Effector memory CD8-positive, alpha-beta T cell (primary cell): ENCODE results near the gene OR5W2.
"Not testable (repeated sequence)": the region's sequence is repeated elsewhere in the genome, so short reads cannot be mapped to it uniquely, and the experiment has no call there.

Experiments
- ATAC-seq: fragments of 150-1000 bp; cut with Tn5 transposase; replicated peaks from 2 replicates; pipeline ENCODE4 v1.10.0; 2021; ENCODE audit warnings: mild to moderate bottlenecking, moderate library complexity
- DNase-seq, 3 experiments: peaks; one replicate each; pipeline ENCODE4 v3.0.0; 2021
- H3K27ac Mint-ChIP-seq, 2 donors: one replicate each; pipeline ENCODE4 v1.8.0; 2022; ENCODE audit warnings: mild to moderate bottlenecking in 2 of 2, mixed read lengths in 2 of 2, moderate library complexity in 2 of 2
- H3K27me3 Mint-ChIP-seq, 2 donors: one replicate each; pipeline ENCODE4 v1.8.0; 2022; ENCODE audit warnings: mixed read lengths in 2 of 2
- H3K36me3 Mint-ChIP-seq: one replicate; pipeline ENCODE4 v1.8.0; 2022; ENCODE audit warnings: mild to moderate bottlenecking, moderate library complexity, mixed read lengths; ENCODE audit not compliant: insufficient read depth
- H3K4me1 Mint-ChIP-seq, 2 donors: one replicate each; pipeline ENCODE4 v1.8.0; 2022; ENCODE audit warnings: low read depth in 2 of 2, mixed read lengths in 2 of 2
- H3K4me3 Mint-ChIP-seq, 2 donors: one replicate each; pipeline ENCODE4 v1.8.0; 2022; ENCODE audit warnings: mild to moderate bottlenecking in 2 of 2, mixed read lengths in 2 of 2, moderate library complexity in 2 of 2
- H3K9me3 Mint-ChIP-seq, 2 donors: one replicate each; pipeline ENCODE4 v1.8.0; 2022; ENCODE audit warnings: mixed read lengths in 2 of 2
- total RNA-seq, 9 experiments: gene quantifications; one replicate each; lab custom pipeline; 2026; lab: John Stamatoyannopoulos, UW

Gene OR5W2
- 0 reads per million in 9 experiments for total RNA-seq

DNA sequence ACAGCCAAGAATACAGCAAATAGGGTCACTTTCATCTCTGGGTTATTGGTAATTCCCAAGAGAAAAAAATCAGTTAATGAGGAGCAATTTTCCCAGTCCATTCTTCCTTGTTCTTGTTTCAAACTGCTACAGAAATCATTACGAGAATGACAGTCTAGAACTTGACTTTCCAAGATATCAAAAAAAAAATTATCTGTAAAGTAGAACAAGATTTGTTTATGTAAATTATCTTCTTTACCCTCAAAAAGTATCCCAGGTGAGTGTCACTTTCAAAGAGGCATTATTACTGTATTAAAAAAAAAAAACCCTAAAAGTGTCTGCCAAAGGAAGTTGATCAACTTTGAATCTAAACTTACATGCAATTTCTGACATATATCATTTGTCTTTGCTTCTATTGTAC lies at the start of gene OR5W2:
Gene OR5W2 (minus strand): TSS at position 101 of the 400 bp plus-strand sequence. CDS start 0 bp downstream, at position 101.
- Mint-ChIP-seq H3K4me1 (no peaks in the 10 kb centered on the region), H3K9me3 (peaks cover 4 to 8% of the 10 kb centered on the region in 2 donors), H3K4me3 (no peak within 1 kb of the TSS), H3K36me3 (no peaks in the 10 kb centered on the region), H3K27me3 (no peaks in the 10 kb centered on the region), H3K27ac (no peak within 1 kb of the TSS)
- no peak for DNase-seq
- ATAC-seq = no peak

DNA sequence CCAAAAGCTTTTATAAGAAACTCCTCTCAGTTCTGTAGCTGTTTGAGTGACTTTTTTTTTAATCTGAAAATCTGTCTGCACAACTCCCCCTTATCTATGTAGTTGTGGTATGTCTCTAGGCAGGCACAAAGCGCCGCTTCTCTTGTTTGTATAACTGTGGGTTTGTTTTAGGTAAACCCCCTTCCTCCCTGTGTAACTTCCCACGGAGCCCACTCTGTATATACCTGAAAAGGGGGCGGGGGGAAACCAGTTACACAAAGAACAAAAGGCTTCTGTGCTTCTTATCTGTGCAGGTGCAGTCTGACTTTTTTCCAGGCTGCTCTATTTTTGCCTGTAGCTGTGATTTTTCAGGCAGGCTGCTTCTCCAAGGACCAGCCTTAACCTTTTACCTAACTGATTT lies 42.1 kb upstream of the OR5W2 start:
- H3K4me3 Mint-ChIP-seq = no peak overlapping the region
- H3K4me1 Mint-ChIP-seq = no peaks in the 10 kb centered on the region
- no peak for ATAC-seq

DNA sequence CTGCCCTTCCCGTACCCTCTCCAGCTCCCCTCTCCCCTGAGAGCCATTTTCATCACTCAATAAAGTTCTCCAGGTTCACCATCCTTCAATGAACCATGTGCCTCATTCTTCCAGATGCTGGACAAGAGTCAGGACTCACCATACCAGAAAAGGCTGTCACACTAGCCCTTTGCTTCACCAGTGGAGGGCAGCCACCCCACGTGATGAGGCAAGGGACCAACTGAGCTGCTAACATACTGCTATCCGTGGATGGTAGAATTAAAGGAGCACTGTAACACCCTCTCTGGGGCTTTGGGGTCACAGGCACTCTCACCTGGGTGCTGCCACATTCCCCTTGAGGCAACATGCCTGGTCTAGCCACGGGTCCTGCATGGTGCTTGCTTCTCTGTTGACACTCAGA lies 34.9 kb upstream of the OR5W2 start:
- Mint-ChIP-seq H3K4me1 (no peaks in the 10 kb centered on the region), H3K27ac (no peak overlapping the region), H3K4me3 (no peak overlapping the region), H3K27me3 (no peaks in the 10 kb centered on the region), H3K36me3 (no peaks in the 10 kb centered on the region), H3K9me3 (peaks cover 6% of the 10 kb centered on the region in 2 donors)
- no peak for ATAC-seq
- no peak for DNase-seq

More for the DNA sequence above, 42.1 kb upstream of the OR5W2 start:
- H3K9me3 Mint-ChIP-seq = peaks cover 6 to 13% of the 10 kb centered on the region in 2 donors
- no peak for DNase-seq
- no peaks in the 10 kb centered on the region for H3K27me3 Mint-ChIP-seq
- H3K27ac Mint-ChIP-seq = no peak overlapping the region
- H3K36me3 Mint-ChIP-seq = no peaks in the 10 kb centered on the region

DNA sequence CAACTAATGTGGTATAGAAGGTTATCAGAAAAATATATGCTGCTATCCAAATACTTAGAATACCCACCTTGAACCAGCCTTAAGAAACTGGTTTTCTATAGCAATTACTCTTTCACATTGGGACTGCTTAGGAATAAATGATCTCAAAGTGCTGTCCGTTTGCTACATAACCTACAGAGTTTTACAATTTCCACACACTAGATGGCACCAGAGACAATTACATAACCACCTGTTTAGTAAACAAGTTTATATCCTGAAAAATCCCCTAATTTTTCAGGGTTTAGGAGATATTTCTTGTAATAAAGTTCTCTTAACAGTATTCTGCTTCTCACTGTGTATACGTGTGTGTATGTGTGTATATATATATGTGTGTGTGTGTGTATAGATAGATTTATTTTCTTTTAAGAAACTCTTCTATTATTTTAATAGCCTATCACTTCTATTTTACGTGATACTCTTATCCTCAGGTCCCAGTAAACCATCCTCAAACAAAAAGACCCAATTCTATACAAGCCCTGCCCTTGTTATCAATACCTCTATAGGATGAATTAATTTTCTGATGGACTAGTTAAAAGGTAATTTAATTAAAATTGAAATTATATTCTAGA lies 28.5 kb upstream of the OR5W2 start:
- DNase-seq = no peak
- ATAC-seq = no peak
- Mint-ChIP-seq H3K27me3 (no peaks in the 10 kb centered on the region), H3K4me3 (no peak overlapping the region), H3K36me3 (no peaks in the 10 kb centered on the region), H3K9me3 (no peaks in the 10 kb centered on the region), H3K4me1 (no peaks in the 10 kb centered on the region), H3K27ac (no peak overlapping the region)

DNA sequence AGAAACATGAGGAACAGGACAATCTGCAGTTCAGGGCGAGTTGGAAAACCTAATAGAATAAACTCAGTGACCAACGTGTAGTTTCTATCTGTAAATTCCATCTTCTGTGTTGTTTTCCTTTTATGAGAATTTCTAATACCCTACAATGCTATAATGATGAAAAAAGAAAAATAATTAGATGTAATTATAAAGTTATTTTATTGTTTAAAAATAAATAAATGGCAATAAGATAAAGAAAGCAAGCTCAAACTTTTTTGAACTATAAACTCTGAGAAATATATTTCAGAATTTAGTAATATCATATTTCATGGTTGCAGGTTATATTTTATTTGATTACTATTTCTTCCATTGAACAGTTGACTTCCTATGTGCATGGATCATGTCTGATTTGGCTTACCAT lies 21.9 kb upstream of the OR5W2 start, which contains the start of gene OR5I1:
Gene OR5I1 (minus strand): TSS at position 101 of the 400 bp plus-strand sequence. CDS start 0 bp downstream, at position 101.
- H3K4me3 Mint-ChIP-seq = no peak within 1 kb of the TSS
- no peak within 1 kb of the TSS for H3K27ac Mint-ChIP-seq
- DNase-seq (no peak), ATAC-seq (no peak)
- H3K36me3 Mint-ChIP-seq = no peaks in the 10 kb centered on the region
- H3K9me3 Mint-ChIP-seq = peaks cover 2 to 9% of the 10 kb centered on the region in 2 donors
- no peaks in the 10 kb centered on the region for H3K4me1 Mint-ChIP-seq
- H3K27me3 Mint-ChIP-seq = no peaks in the 10 kb centered on the region

DNA sequence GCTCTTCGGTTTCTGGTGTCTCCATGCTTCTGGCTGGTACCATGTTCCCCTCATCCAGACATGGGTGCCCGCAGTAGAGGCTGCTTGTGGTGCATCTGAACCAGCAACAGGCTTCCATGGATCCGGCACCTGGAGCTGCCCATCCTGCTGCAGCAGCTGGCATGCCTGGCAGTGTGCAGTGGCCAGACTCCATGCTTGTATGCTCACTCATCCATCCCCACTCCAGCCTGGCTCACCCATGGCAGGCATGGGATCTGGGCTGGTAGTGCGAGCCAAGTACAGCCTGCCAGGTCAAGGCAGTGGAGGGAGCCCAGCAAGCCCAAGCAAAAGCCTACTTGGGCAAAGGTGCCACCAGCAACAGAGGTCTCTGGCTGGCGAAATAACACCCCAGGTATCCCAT lies 6.2 kb upstream of the OR5W2 start:
- no peak for ATAC-seq

DNA sequence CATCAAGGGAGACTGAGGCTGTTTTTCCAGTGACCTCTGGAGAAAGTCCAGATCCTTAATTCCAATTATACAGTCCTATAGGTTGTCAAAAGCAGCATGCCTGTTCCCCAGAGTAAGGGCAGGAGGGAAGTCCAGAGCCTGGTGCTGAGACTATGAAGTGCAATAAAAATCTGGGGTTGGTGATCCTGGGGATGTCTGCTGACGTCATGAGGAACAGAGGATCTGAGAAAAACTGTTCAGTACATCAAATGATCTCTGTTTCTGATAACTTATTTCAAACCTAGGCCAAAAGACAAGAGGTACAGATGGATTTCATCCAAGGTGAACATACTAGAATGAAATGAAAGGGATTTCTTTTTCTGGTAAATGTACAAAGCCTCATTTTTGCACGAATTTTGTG lies 12.1 kb downstream of the OR5W2 start:
- no peak for ATAC-seq
- no peak overlapping the region for H3K4me3 Mint-ChIP-seq
- peaks cover 0 to 15% of the 10 kb centered on the region in 2 donors for H3K9me3 Mint-ChIP-seq
- H3K27me3 Mint-ChIP-seq = no peaks in the 10 kb centered on the region
- H3K36me3 Mint-ChIP-seq = no peaks in the 10 kb centered on the region
- no peaks in the 10 kb centered on the region for H3K4me1 Mint-ChIP-seq
- no peak for DNase-seq
- H3K27ac Mint-ChIP-seq = no peak overlapping the region

More for the DNA sequence above, 6.2 kb upstream of the OR5W2 start:
- no peak for DNase-seq
- Mint-ChIP-seq H3K4me1 (no peaks in the 10 kb centered on the region), H3K36me3 (no peaks in the 10 kb centered on the region), H3K27me3 (no peaks in the 10 kb centered on the region), H3K9me3 (peaks cover 0 to 6% of the 10 kb centered on the region in 2 donors), H3K27ac (no peak overlapping the region), H3K4me3 (no peak overlapping the region)

DNA sequence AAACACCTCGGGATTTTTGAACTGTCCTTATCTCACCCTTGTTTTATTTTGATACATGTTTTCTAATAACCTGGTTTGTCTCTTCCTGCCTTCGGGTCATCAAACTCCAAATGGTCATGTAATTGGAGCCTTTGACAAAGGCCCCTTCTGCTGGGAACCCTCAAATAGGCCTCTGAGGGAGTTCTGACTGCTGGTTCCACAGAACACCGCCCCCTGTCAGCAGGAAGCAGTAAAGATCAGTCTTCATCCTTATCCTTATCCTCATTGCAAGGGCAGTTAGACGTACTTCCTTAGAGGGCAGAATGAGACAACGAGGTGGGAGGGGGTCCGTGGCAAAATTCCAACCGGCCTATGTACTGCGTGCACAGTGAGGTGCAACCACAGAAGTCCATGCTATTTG lies 19.2 kb downstream of the OR5W2 start:
- no peak overlapping the region for H3K4me3 Mint-ChIP-seq
- DNase-seq = no peak
- no peaks in the 10 kb centered on the region for H3K4me1 Mint-ChIP-seq
- H3K27me3 Mint-ChIP-seq = no peaks in the 10 kb centered on the region
- H3K9me3 Mint-ChIP-seq = peaks cover 12 to 14% of the 10 kb centered on the region in 2 donors
- no peak for ATAC-seq
- no peak overlapping the region for H3K27ac Mint-ChIP-seq
- no peaks in the 10 kb centered on the region for H3K36me3 Mint-ChIP-seq

DNA sequence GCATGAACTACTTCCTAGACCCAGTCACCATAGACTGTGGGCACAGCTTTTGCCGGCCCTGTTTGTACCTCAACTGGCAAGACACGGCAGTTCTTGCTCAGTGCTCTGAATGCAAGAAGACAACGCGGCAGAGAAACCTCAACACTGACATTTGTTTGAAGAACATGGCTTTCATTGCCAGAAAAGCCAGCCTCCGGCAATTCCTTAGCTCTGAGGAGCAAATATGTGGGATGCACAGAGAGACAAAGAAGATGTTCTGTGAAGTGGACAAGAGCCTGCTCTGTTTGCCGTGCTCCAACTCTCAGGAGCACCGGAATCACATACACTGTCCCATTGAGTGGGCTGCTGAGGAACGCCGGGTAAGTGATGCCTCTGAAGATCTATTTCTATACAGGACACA lies 28.9 kb downstream of the OR5W2 start:
- not testable (repeated sequence) for H3K27ac Mint-ChIP-seq, ATAC-seq, H3K4me1 Mint-ChIP-seq, H3K27me3 Mint-ChIP-seq, DNase-seq, H3K36me3 Mint-ChIP-seq, H3K4me3 Mint-ChIP-seq
- peaks cover 5 to 12% of the 10 kb centered on the region in 2 donors for H3K9me3 Mint-ChIP-seq

DNA sequence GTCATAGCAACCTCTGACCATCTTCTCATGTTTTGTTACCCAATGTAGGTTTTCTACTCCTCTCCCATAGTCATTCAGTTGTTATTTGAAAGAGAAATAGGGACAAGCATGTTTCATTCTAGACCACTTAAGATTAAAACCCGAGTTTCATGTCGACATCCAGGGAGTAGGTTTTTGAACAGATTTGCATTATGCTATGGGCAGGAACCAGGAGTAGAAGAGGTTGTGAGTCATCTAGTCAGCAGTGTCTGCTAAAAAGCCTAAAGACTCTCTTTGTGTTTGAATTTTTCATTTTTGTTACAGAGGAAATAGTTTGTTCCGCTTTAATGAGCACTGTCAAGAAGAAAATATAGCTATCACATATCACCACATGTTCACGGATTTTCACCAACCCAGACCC lies 29.4 kb downstream of the OR5W2 start:
- ATAC-seq, H3K36me3 Mint-ChIP-seq, H3K4me3 Mint-ChIP-seq, H3K4me1 Mint-ChIP-seq, DNase-seq, H3K27ac Mint-ChIP-seq, H3K27me3 Mint-ChIP-seq: not testable (repeated sequence)
- peaks cover 5 to 12% of the 10 kb centered on the region in 2 donors for H3K9me3 Mint-ChIP-seq

DNA sequence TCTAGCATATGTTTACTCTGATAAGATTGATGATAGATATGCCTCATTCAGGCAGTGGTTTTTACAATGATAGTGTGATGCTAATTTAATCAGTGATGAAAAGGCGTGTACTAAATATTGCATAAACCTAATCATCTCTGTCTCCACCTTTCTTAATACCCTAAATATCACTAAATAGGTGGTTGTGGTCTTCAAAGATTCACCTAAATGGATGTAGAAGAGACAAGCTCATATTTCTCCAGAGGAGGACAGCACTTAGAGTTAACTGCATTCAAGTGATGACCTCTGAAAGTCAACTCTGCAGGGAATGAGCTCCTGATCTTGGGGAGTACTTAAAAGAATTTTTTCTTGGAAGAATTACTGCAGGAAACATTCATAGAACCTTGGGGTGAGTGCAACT lies 31.4 kb downstream of the OR5W2 start, which contains the start of gene TRIM51:
Gene TRIM51 (plus strand): TSS at position 301 of the 400 bp plus-strand sequence. CDS start 2,132 bp downstream, outside the sequence.
- H3K9me3 Mint-ChIP-seq = peaks cover 6 to 12% of the 10 kb centered on the region in 2 donors
- ATAC-seq, H3K27me3 Mint-ChIP-seq, H3K4me3 Mint-ChIP-seq, H3K27ac Mint-ChIP-seq, DNase-seq, H3K4me1 Mint-ChIP-seq, H3K36me3 Mint-ChIP-seq: not testable (repeated sequence)

DNA sequence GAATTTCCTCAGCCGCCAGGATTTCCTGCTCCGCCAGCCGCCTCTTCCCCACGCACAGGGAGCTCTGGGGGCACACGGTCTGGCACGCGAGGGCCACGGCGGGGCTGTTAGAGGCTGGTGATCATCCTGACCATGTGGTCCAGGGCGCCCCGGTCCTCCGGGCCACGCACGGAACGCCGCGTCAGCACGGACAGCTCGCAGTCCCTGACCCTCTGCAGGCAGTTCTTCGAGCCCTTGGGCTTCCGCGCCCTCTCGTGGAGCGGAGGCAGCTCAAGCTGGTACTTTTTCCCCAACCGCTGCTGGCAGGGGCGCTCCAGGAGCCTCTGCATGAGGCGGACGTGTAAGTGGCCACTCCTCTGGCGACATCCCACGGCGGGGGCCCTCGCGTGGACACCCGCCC lies 41.2 kb downstream of the OR5W2 start:
- H3K36me3 Mint-ChIP-seq, H3K4me3 Mint-ChIP-seq, H3K27me3 Mint-ChIP-seq, H3K4me1 Mint-ChIP-seq, H3K27ac Mint-ChIP-seq, DNase-seq, ATAC-seq: not testable (repeated sequence)
- peaks cover 7 to 21% of the 10 kb centered on the region in 2 donors for H3K9me3 Mint-ChIP-seq

DNA sequence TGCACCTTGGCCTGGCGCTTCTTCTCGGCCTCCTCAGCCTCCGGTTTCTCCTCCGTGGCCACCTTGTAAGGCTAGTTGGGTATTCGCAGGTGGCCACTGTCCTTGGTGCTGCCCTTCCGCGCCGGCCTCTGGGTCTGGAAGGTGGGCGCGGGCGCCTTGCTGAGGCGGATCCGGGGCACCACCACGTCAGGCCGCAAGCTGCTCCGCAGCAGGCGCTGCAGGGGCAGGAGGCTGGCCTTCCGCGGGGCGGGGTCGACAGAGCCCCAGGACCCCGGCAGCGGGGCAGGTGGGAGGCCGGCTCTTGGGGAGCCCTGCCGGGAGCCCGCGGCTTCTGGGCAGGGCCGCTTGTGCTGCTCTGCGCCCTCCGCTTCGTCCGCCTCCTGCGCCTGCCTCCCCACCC lies 41.7 kb downstream of the OR5W2 start:
- not testable (repeated sequence) for ATAC-seq, H3K27ac Mint-ChIP-seq, H3K4me1 Mint-ChIP-seq, DNase-seq, H3K4me3 Mint-ChIP-seq, H3K36me3 Mint-ChIP-seq, H3K27me3 Mint-ChIP-seq
- H3K9me3 Mint-ChIP-seq = peaks cover 7 to 21% of the 10 kb centered on the region in 2 donors

DNA sequence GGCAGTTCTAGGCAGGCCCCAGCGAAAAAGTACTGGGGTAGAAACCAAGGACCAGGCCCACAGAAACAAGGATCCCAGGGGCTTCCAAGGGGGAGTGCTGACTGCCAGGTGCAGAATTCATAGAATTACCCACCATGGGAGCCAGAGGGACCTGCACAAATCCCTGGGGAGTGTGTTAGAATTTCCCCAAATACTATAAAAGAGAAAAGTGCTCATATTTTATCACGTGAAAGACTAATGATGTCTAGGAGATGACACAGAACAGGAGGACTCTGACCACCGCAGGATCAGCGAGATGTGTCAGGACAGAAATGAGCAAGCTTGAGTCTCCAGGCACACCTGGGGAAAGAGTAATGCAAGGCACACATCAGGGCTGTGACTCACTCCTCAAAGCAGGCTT lies 47.0 kb downstream of the OR5W2 start:
- not testable (repeated sequence) for H3K4me1 Mint-ChIP-seq, H3K27me3 Mint-ChIP-seq, DNase-seq, H3K36me3 Mint-ChIP-seq, H3K4me3 Mint-ChIP-seq, H3K27ac Mint-ChIP-seq, ATAC-seq
- H3K9me3 Mint-ChIP-seq = peaks cover 8 to 18% of the 10 kb centered on the region in 2 donors
